ENCODE data around the gene NECAB3. TPM values are rescaled to one million over a fixed set of nuclear protein-coding genes. Genes with fewer than 3 reads are reported as not detected.

NECAB3 gene
- total RNA-seq, 4 donors from 2014 or later = 34.1 to 43.4 (median 39.9) TPM

DNA sequence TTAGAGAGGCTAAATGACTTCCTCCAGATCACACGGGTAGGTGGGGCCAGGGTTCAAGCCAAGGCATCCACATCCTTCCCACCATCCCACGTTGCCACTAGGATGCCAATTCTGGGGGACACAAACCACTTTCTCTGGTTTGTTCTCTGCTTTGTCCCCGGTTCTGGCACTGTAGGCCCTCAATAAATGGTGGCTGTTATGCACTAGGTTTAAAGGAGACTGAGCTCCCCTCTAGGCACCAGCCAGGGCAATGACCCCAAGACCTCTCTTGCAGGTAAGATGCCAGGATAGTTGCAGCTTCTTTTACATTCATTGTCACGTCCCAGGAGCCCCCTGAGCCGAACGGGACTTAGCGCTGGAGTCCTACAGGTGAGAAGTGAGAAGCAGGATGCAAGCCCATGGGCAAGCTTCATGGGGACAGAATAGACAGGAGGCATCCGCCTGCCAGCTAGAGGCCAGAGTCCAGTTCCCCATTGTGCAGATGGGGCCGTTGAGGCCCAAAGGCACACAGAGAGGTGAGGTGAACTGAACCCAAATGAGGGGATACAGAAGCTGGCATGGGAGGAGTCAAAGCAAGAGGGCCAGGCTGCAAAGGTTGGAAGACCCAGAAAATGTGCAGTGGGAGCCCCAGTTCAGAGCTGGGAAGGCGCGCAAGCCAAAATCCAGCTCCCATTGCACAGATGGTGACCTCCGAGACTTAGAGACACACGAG lies 45.2 kb upstream of the NECAB3 start:
- Histone ChIP-seq H3K27me3 (no peaks in the 10 kb centered on the region), H3K9me3 (no peaks in the 10 kb centered on the region), H3K27ac (replicated peaks in 1 of 4) (peak overlapping the region; percentile 68 to 84 (median 78)), H3K4me3 (peak overlapping the region; percentile 64 to 89 (median 86)), H3K36me3 (peaks cover 0 to 11% (median 6%) of the 10 kb centered on the region in 4 donors), H3K4me1 (peaks cover 11 to 24% (median 20%) of the 10 kb centered on the region in 4 donors)
- intact Hi-C loops (cut with DNase I) = no loop called here
- no peak for DNase-seq (ENCODE audit: extremely low spot score)
- WGBS = 44% methylated on average over 12 of the region's 13 CpGs
- TF ChIP-seq, protein P1, sequence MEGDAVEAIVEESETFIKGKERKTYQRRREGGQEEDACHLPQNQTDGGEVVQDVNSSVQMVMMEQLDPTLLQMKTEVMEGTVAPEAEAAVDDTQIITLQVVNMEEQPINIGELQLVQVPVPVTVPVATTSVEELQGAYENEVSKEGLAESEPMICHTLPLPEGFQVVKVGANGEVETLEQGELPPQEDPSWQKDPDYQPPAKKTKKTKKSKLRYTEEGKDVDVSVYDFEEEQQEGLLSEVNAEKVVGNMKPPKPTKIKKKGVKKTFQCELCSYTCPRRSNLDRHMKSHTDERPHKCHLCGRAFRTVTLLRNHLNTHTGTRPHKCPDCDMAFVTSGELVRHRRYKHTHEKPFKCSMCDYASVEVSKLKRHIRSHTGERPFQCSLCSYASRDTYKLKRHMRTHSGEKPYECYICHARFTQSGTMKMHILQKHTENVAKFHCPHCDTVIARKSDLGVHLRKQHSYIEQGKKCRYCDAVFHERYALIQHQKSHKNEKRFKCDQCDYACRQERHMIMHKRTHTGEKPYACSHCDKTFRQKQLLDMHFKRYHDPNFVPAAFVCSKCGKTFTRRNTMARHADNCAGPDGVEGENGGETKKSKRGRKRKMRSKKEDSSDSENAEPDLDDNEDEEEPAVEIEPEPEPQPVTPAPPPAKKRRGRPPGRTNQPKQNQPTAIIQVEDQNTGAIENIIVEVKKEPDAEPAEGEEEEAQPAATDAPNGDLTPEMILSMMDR (IDR thresholded peaks at IDR 0.05) = no peak
- TF ChIP-seq POLR2A (IDR thresholded peaks at IDR 0.05; ENCODE audit: low read depth) = no peak

DNA sequence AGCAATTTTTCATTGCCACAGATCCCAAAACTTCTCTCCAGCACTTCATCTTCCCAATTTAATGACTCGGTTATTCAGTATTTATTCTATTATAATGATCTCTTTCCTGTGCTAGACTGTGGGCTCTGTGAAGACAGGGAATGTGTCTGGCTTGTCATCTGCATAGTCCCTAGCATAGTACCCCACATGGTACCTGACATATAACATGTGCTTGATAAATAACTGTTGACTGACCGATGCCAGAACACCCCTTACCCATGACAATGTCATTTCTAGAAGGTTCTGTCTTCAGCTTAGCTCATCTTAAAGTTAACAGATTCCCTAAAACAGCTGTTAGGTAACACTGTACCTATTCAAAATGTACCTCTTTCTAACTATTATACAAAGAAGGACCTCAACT lies 42.3 kb upstream of the NECAB3 start:
- whole genome bisulfite sequencing = 81% methylated on average over 2 of the region's 2 CpGs
- intact Hi-C loops (cut with DNase I) = no loop called here

DNA sequence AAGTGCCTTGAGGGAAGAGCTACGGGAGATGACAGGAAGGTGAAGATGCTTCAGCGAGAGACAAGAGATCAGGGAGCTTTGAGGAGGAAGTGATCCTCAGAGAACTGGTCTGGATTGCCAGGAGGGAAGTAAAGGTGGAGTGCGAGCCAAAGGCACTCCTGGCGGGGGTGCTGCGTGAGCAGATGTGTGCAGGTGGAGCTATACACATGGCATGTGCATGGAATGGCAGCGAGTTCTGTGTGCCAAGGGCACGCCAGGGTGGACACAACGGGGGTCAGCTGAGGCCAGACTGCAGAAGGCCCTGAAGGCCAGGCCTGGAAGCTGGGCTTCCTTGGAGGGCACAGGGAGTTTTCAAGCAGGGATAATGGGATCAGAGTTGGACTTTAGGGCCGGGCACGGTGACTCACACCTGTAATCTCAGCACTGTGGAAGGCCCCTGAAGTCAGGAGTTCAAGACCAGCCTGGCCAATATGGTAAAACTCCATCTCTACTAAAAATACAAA lies 39.7 kb upstream of the NECAB3 start:
- DNase-seq (ENCODE audit: extremely low spot score) = no peak
- intact Hi-C loops (cut with DNase I) = no loop called here
- WGBS = 97% methylated on average over 8 of the region's 10 CpGs
- H3K27me3 ChIP-seq = no peaks in the 10 kb centered on the region
- no peaks in the 10 kb centered on the region for H3K9me3 ChIP-seq
- no peak overlapping the region for H3K4me3 ChIP-seq
- TF ChIP-seq, protein P1 (IDR thresholded peaks at IDR 0.05) = no peak
- no peak for TF ChIP-seq POLR2AphosphoS5 (IDR thresholded peaks at IDR 0.05)
- TF ChIP-seq EP300 (IDR thresholded peaks at IDR 0.05) = no peak
- TF ChIP-seq POLR2A (IDR thresholded peaks at IDR 0.05; ENCODE audit: low read depth) = no peak
- no peak overlapping the region for H3K27ac ChIP-seq (replicated peaks in 1 of 4)
- peaks cover 18 to 50% (median 44%) of the 10 kb centered on the region in 4 donors for H3K36me3 ChIP-seq
- H3K4me1 ChIP-seq = peaks cover under 1 to 8% (median 5%) of the 10 kb centered on the region in 4 donors

More for the DNA sequence above, 42.3 kb upstream of the NECAB3 start:
- TF ChIP-seq POLR2A (IDR thresholded peaks at IDR 0.05; ENCODE audit: low read depth) (no peak), POLR2AphosphoS5 (IDR thresholded peaks at IDR 0.05) (no peak), EP300 (IDR thresholded peaks at IDR 0.05) (no peak)
- TF ChIP-seq, protein P1 (IDR thresholded peaks at IDR 0.05) = no peak
- no peak for DNase-seq (ENCODE audit: extremely low spot score)
- Histone ChIP-seq H3K27ac (replicated peaks in 1 of 4) (no peak overlapping the region), H3K36me3 (peaks cover 18 to 38% (median 30%) of the 10 kb centered on the region in 4 donors), H3K9me3 (no peaks in the 10 kb centered on the region), H3K4me1 (peaks cover 11 to 24% (median 20%) of the 10 kb centered on the region in 4 donors), H3K27me3 (no peaks in the 10 kb centered on the region), H3K4me3 (no peak overlapping the region)

- WGBS = 82% methylated on average over 1 of the region's 1 CpG
Measured at GRCh38 chr20:33711446-33711738, 37.2 kb upstream of the NECAB3 start.

More at GRCh38 chr20:33711446-33711738, 37.2 kb upstream of the NECAB3 start:
- Histone ChIP-seq H3K4me1 (no peaks in the 10 kb centered on the region), H3K27me3 (no peaks in the 10 kb centered on the region), H3K4me3 (no peak overlapping the region), H3K36me3 (peaks cover 26 to 67% (median 56%) of the 10 kb centered on the region in 4 donors), H3K9me3 (no peaks in the 10 kb centered on the region), H3K27ac (replicated peaks in 1 of 4) (no peak overlapping the region)
- TF ChIP-seq POLR2AphosphoS5 (IDR thresholded peaks at IDR 0.05) (no peak), POLR2A (IDR thresholded peaks at IDR 0.05; ENCODE audit: low read depth) (no peak), EP300 (IDR thresholded peaks at IDR 0.05) (no peak)
- TF ChIP-seq, protein P1 (IDR thresholded peaks at IDR 0.05) = no peak
- intact Hi-C loops (cut with DNase I) = no loop called here
- no peak for DNase-seq (ENCODE audit: extremely low spot score)
